Measurements from ENCODE around the gene RNF113A. TPM values are rescaled to one million over a fixed set of nuclear protein-coding genes. Genes with fewer than 3 reads are reported as not detected.

The RNF113A gene
- total and polyA plus RNA-seq, 2 experiments from 2014 or later = 10.2 to 23.3 TPM

GRCh38 chrX:119828446-119828845 is 43.1 kb downstream of the RNF113A start:
- Histone ChIP-seq H3K27ac (ENCODE audit: low read depth) (no peak overlapping the region), H3K79me2 (replicated peaks; ENCODE audit: insufficient read depth) (no peaks in the 10 kb centered on the region), H3K27me3 (ENCODE audit: insufficient read depth) (no peaks in the 10 kb centered on the region), H3K4me2 (no peak overlapping the region), H4K20me1 (replicated peaks; ENCODE audit: insufficient read depth) (no peaks in the 10 kb centered on the region), H2AFZ (no peak overlapping the region), H3F3A (replicated peaks; ENCODE audit: low read depth) (no peaks in the 10 kb centered on the region), H3K4me3 (no peak overlapping the region), H3K9me2 (ENCODE audit: insufficient read depth) (no peaks in the 10 kb centered on the region), H3K4me1 (ENCODE audit: insufficient read depth) (no peaks in the 10 kb centered on the region), H3K36me3 (ENCODE audit: insufficient read depth) (no peaks in the 10 kb centered on the region)
- H3K27ac Mint-ChIP-seq = no peak overlapping the region
- H3K27me3 Mint-ChIP-seq (ENCODE audit: insufficient read depth, low read depth, poor library complexity) = peaks cover 3% of the 10 kb centered on the region
- H3K36me3 Mint-ChIP-seq (ENCODE audit: low read depth) = peaks cover 33% of the 10 kb centered on the region
- no peak overlapping the region for H3K4me3 Mint-ChIP-seq
- DNase-seq (ENCODE audit: low spot score) = no peak
- H3K4me1 Mint-ChIP-seq = no peaks in the 10 kb centered on the region
- no peaks in the 10 kb centered on the region for H3K9me3 Mint-ChIP-seq
- TF ChIP-seq NANOG (IDR thresholded peaks at IDR 0.05; ENCODE audit: borderline replicate concordance) (no peak), EZH2 (IDR thresholded peaks at IDR 0.05; ENCODE audit: low read depth, unreplicated experiment) (no peak), REST (IDR thresholded peaks at IDR 0.05; ENCODE audit: unreplicated experiment) (no peak), EZH2phosphoT487 (IDR thresholded peaks at IDR 0.05; ENCODE audit: unreplicated experiment) (no peak), ZNF114 (CRISPR knock-in tag; IDR thresholded peaks at IDR 0.05) (no peak)
- TF ChIP-seq, protein P1, sequence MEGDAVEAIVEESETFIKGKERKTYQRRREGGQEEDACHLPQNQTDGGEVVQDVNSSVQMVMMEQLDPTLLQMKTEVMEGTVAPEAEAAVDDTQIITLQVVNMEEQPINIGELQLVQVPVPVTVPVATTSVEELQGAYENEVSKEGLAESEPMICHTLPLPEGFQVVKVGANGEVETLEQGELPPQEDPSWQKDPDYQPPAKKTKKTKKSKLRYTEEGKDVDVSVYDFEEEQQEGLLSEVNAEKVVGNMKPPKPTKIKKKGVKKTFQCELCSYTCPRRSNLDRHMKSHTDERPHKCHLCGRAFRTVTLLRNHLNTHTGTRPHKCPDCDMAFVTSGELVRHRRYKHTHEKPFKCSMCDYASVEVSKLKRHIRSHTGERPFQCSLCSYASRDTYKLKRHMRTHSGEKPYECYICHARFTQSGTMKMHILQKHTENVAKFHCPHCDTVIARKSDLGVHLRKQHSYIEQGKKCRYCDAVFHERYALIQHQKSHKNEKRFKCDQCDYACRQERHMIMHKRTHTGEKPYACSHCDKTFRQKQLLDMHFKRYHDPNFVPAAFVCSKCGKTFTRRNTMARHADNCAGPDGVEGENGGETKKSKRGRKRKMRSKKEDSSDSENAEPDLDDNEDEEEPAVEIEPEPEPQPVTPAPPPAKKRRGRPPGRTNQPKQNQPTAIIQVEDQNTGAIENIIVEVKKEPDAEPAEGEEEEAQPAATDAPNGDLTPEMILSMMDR (conservative IDR thresholded peaks at IDR 0.05; ENCODE audit: low read depth in 2 of 2) = no peak
- TF ChIP-seq, protein P2, sequence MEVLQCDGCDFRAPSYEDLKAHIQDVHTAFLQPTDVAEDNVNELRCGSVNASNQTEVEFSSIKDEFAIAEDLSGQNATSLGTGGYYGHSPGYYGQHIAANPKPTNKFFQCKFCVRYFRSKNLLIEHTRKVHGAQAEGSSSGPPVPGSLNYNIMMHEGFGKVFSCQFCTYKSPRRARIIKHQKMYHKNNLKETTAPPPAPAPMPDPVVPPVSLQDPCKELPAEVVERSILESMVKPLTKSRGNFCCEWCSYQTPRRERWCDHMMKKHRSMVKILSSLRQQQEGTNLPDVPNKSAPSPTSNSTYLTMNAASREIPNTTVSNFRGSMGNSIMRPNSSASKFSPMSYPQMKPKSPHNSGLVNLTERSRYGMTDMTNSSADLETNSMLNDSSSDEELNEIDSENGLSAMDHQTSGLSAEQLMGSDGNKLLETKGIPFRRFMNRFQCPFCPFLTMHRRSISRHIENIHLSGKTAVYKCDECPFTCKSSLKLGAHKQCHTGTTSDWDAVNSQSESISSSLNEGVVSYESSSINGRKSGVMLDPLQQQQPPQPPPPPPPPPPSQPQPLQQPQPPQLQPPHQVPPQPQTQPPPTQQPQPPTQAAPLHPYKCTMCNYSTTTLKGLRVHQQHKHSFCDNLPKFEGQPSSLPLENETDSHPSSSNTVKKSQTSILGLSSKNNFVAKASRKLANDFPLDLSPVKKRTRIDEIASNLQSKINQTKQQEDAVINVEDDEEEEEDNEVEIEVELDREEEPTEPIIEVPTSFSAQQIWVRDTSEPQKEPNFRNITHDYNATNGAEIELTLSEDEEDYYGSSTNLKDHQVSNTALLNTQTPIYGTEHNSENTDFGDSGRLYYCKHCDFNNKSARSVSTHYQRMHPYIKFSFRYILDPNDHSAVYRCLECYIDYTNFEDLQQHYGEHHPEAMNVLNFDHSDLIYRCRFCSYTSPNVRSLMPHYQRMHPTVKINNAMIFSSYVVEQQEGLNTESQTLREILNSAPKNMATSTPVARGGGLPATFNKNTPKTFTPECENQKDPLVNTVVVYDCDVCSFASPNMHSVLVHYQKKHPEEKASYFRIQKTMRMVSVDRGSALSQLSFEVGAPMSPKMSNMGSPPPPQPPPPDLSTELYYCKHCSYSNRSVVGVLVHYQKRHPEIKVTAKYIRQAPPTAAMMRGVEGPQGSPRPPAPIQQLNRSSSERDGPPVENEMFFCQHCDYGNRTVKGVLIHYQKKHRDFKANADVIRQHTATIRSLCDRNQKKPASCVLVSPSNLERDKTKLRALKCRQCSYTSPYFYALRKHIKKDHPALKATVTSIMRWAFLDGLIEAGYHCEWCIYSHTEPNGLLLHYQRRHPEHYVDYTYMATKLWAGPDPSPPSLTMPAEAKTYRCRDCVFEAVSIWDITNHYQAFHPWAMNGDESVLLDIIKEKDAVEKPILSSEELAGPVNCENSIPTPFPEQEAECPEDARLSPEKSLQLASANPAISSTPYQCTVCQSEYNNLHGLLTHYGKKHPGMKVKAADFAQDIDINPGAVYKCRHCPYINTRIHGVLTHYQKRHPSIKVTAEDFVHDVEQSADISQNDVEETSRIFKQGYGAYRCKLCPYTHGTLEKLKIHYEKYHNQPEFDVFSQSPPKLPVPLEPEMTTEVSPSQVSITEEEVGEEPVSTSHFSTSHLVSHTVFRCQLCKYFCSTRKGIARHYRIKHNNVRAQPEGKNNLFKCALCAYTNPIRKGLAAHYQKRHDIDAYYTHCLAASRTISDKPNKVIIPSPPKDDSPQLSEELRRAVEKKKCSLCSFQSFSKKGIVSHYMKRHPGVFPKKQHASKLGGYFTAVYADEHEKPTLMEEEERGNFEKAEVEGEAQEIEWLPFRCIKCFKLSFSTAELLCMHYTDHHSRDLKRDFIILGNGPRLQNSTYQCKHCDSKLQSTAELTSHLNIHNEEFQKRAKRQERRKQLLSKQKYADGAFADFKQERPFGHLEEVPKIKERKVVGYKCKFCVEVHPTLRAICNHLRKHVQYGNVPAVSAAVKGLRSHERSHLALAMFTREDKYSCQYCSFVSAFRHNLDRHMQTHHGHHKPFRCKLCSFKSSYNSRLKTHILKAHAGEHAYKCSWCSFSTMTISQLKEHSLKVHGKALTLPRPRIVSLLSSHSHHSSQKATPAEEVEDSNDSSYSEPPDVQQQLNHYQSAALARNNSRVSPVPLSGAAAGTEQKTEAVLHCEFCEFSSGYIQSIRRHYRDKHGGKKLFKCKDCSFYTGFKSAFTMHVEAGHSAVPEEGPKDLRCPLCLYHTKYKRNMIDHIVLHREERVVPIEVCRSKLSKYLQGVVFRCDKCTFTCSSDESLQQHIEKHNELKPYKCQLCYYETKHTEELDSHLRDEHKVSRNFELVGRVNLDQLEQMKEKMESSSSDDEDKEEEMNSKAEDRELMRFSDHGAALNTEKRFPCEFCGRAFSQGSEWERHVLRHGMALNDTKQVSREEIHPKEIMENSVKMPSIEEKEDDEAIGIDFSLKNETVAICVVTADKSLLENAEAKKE (CRISPR knock-in tag; IDR thresholded peaks at IDR 0.05) = no peak
- ATAC-seq = no peak
